Keratinocyte (primary cell): ENCODE data around the gene SHISAL2B.

Source experiments
- CTCF ChIP-seq, 3 experiments: IDR thresholded peaks in 1 of 3; conservative IDR thresholded peaks in 1 of 3; optimal IDR thresholded peaks in 1 of 3; 2 replicates in 2 of 3; 3 replicates in 1 of 3; pipeline versions ENCODE3 to v1.5.1; 2011; ENCODE audit warnings: low read length in 3 of 3, mild to moderate bottlenecking in 3 of 3, moderate library complexity in 2 of 3, control low read depth in 1 of 3, inconsistent platforms in 1 of 3; ENCODE audit not compliant: insufficient read depth in 2 of 3; ENCODE audit errors: extremely low read depth in 1 of 3
- EZH2 ChIP-seq: IDR thresholded peaks from one replicate; pipeline ENCODE4 v1.6.1; 2012; ENCODE audit warnings: inconsistent platforms, mild to moderate bottlenecking, low read length, moderate library complexity

GRCh38 chr5:64759960-64760660, 69.8 kb downstream of the SHISAL2B start:
- TF ChIP-seq CTCF (optimal IDR thresholded peaks at IDR 0.05 in 1 of 3, IDR thresholded peaks at IDR 0.05 in 1 of 3, conservative IDR thresholded peaks at IDR 0.05 in 1 of 3; ENCODE audit: extremely low read depth in 1 of 3, insufficient read depth in 2 of 3, low read length in 3 of 3) = no peak
- TF ChIP-seq EZH2 = no peak
